Measurements from ENCODE around the gene MAK. TPM values are rescaled to one million over a fixed set of nuclear protein-coding genes. Genes with fewer than 3 reads are reported as not detected.

MAK gene
- polyA plus RNA-seq, 2 of the 4 experiments (the other 2 are of a cell fraction): 0.05 to 0.09 TPM

GRCh38 chr6:10747251-10747972 lies 90.9 kb downstream of the MAK start, which contains the start of gene TMEM14B (continued):
- TF ChIP-seq MAX (IDR thresholded peaks at IDR 0.05) (peak; percentile 84), ZSCAN20 (CRISPR knock-in tag; IDR thresholded peaks at IDR 0.05) (no peak), CTCF (IDR thresholded peaks at IDR 0.05) (no peak), ZC3H11A (IDR thresholded peaks at IDR 0.05) (no peak), CBX2 (IDR thresholded peaks at IDR 0.05; ENCODE audit: borderline replicate concordance, low read depth) (no peak), BCL3 (IDR thresholded peaks at IDR 0.05) (0 out of 3 replicates have a peak, but pooled peaks have one; percentile 37), CHD2 (IDR thresholded peaks at IDR 0.05; ENCODE audit: low read length, partially characterized antibody) (no peak), RNF2 (IDR thresholded peaks at IDR 0.05; ENCODE audit: borderline replicate concordance, low read depth) (no peak), HOXB13 (CRISPR knock-in tag; IDR thresholded peaks at IDR 0.05; ENCODE audit: low read depth) (no peak), MYC (IDR thresholded peaks at IDR 0.05; ENCODE audit: borderline replicate concordance, low read length) (peak; percentile 42; the same call in 1 of the 2 replicates), POLR2A (IDR thresholded peaks at IDR 0.05; ENCODE audit: low read length) (peak; percentile 88)

- CTCF ChIA-PET: interaction anchor here (0.8 to 2.2 kb wide), 7 partner anchors 10 to 268 kb away, joined by 3 to 12 read pairs (median 4); no protein-coding TSS in a partner anchor
- Histone ChIP-seq H3K27ac (peak overlapping the region; percentile 90 to 96), H3K4me3 (peak overlapping the region; percentile 95), H3K9me3 (no peaks in the 10 kb centered on the region), H3K4me2 (peak overlapping the region; percentile 78), H3K4me1 (peaks cover 20% of the 10 kb centered on the region)
- ATAC-seq: no peak
- FAIRE-seq: no peak
- POLR2A ChIA-PET: interaction anchor here (0.9 to 2.5 kb wide), 4 partner anchors 12 to 52 kb away, joined by 3 to 11 read pairs (median 5); partner anchors contain the start of genes C6orf52, PAK1IP1 and TMEM14C
- TF ChIP-seq HMGXB4 (CRISPR knock-in tag; IDR thresholded peaks at IDR 0.05; ENCODE audit: borderline replicate concordance) (no peak), CEBPB (IDR thresholded peaks at IDR 0.05) (no peak)
- DNase-seq (ENCODE audit: low read depth in 1 of 2, low spot score in 1 of 2): no peak
- 50% methylated on average over 9 of the region's 9 CpGs for WGBS (ENCODE audit: missing lambda C conversion rate)
Observed at GRCh38 chr6:10746915-10747250, 91.5 kb downstream of the MAK start.

- ChIA-PET CTCF (interaction anchor here (1.9 to 2.2 kb wide), 2 partner anchors 14 to 235 kb away, joined by 6 to 12 read pairs; no protein-coding TSS in a partner anchor), POLR2A (no interaction called here)
- no peak overlapping the region for H3K27ac ChIP-seq
- ATAC-seq (no peak), DNase-seq (ENCODE audit: low read depth in 1 of 2, low spot score in 1 of 2) (no peak), FAIRE-seq (no peak)
- H3K4me3 ChIP-seq: no peak overlapping the region
- 82% methylated on average over 5 of the region's 5 CpGs for WGBS (ENCODE audit: missing lambda C conversion rate)
- peaks cover 20% of the 10 kb centered on the region for H3K4me1 ChIP-seq
- no peaks in the 10 kb centered on the region for H3K9me3 ChIP-seq
- no peak overlapping the region for H3K4me2 ChIP-seq
- no peak for TF ChIP-seq KDM5A (IDR thresholded peaks at IDR 0.05)
- TF ChIP-seq ZNF302 (CRISPR knock-in tag; IDR thresholded peaks at IDR 0.05): no peak
- TF ChIP-seq PBX3 (IDR thresholded peaks at IDR 0.05): no peak
- TF ChIP-seq MAX (IDR thresholded peaks at IDR 0.05): no peak
- no peak for TF ChIP-seq RAD21 (conservative IDR thresholded peaks at IDR 0.05 in 1 of 2, IDR thresholded peaks at IDR 0.05 in 1 of 2)
- TF ChIP-seq SREBF2 (IDR thresholded peaks at IDR 0.05): no peak
- TF ChIP-seq NR3C1 (IDR thresholded peaks at IDR 0.05): no peak
- no peak for TF ChIP-seq ATOH8 (CRISPR knock-in tag; IDR thresholded peaks at IDR 0.05; ENCODE audit: low read depth)
- TF ChIP-seq CBX8 (IDR thresholded peaks at IDR 0.05): no peak
- no peak for TF ChIP-seq REST (IDR thresholded peaks at IDR 0.05)
- TF ChIP-seq HOXB13 (CRISPR knock-in tag; IDR thresholded peaks at IDR 0.05; ENCODE audit: low read depth): no peak
- TF ChIP-seq CBX2 (IDR thresholded peaks at IDR 0.05; ENCODE audit: borderline replicate concordance, low read depth): no peak
Observed at GRCh38 chr6:10745116-10745515, 93.2 kb downstream of the MAK start.
